ENCODE measurements around the gene TYRO3.
"Not testable (repeated sequence)": the region's sequence is repeated elsewhere in the genome, so short reads cannot be mapped to it uniquely, and the experiment has no call there.

Gene TYRO3

GRCh38 chr15:41589571-41589970 is 30.6 kb downstream of the TYRO3 start:
- H3K4me3 ChIP-seq (ENCODE audit: low read depth, low read length); H3K36me3 ChIP-seq (ENCODE audit: control insufficient read depth, insufficient read depth, low read length); H3K27ac ChIP-seq (ENCODE audit: low read depth, low read length); H3K9ac ChIP-seq (ENCODE audit: low read depth, low read length); H3K9me3 ChIP-seq (ENCODE audit: control insufficient read depth, insufficient read depth, low read length); H3K4me1 ChIP-seq (ENCODE audit: control insufficient read depth, insufficient read depth, low read length); H3K27me3 ChIP-seq (ENCODE audit: control insufficient read depth, insufficient read depth, low read length): not testable (repeated sequence)

GRCh38 chr15:41591217-41591616 is 32.2 kb downstream of the TYRO3 start:
- not testable (repeated sequence) for H3K27ac ChIP-seq (ENCODE audit: low read depth, low read length); H3K4me3 ChIP-seq (ENCODE audit: low read depth, low read length); H3K4me1 ChIP-seq (ENCODE audit: control insufficient read depth, insufficient read depth, low read length); H3K27me3 ChIP-seq (ENCODE audit: control insufficient read depth, insufficient read depth, low read length); H3K36me3 ChIP-seq (ENCODE audit: control insufficient read depth, insufficient read depth, low read length); H3K9me3 ChIP-seq (ENCODE audit: control insufficient read depth, insufficient read depth, low read length); H3K9ac ChIP-seq (ENCODE audit: low read depth, low read length)

GRCh38 chr15:41592718-41593117 is 33.7 kb downstream of the TYRO3 start:
- H3K36me3 ChIP-seq (ENCODE audit: control insufficient read depth, insufficient read depth, low read length); H3K4me3 ChIP-seq (ENCODE audit: low read depth, low read length); H3K4me1 ChIP-seq (ENCODE audit: control insufficient read depth, insufficient read depth, low read length); H3K27ac ChIP-seq (ENCODE audit: low read depth, low read length); H3K9me3 ChIP-seq (ENCODE audit: control insufficient read depth, insufficient read depth, low read length); H3K27me3 ChIP-seq (ENCODE audit: control insufficient read depth, insufficient read depth, low read length); H3K9ac ChIP-seq (ENCODE audit: low read depth, low read length): not testable (repeated sequence)

- no peaks in the 10 kb centered on the region for H3K9me3 ChIP-seq (ENCODE audit: control insufficient read depth, insufficient read depth, low read length)
- H3K36me3 ChIP-seq (ENCODE audit: control insufficient read depth, insufficient read depth, low read length) = no peaks in the 10 kb centered on the region
- H3K27me3 ChIP-seq (ENCODE audit: control insufficient read depth, insufficient read depth, low read length) = no peaks in the 10 kb centered on the region
- H3K9ac ChIP-seq (ENCODE audit: low read depth, low read length) = no peak overlapping the region
- H3K27ac ChIP-seq (ENCODE audit: low read depth, low read length) = no peak overlapping the region
- no peak overlapping the region for H3K4me3 ChIP-seq (ENCODE audit: low read depth, low read length)
- H3K4me1 ChIP-seq (ENCODE audit: control insufficient read depth, insufficient read depth, low read length) = 0 out of 2 replicates have a peak, but pooled peaks cover 2% of the 10 kb centered on the region
Observed at GRCh38 chr15:41594801-41595746, 36.1 kb downstream of the TYRO3 start.

- H3K4me3 ChIP-seq (ENCODE audit: low read depth, low read length) = no peak overlapping the region
- H3K9ac ChIP-seq (ENCODE audit: low read depth, low read length) = no peak overlapping the region
- H3K36me3 ChIP-seq (ENCODE audit: control insufficient read depth, insufficient read depth, low read length) = no peaks in the 10 kb centered on the region
- H3K9me3 ChIP-seq (ENCODE audit: control insufficient read depth, insufficient read depth, low read length) = no peaks in the 10 kb centered on the region
- no peaks in the 10 kb centered on the region for H3K27me3 ChIP-seq (ENCODE audit: control insufficient read depth, insufficient read depth, low read length)
- no peak overlapping the region for H3K27ac ChIP-seq (ENCODE audit: low read depth, low read length)
- 0 out of 2 replicates have a peak, but pooled peaks cover 2% of the 10 kb centered on the region for H3K4me1 ChIP-seq (ENCODE audit: control insufficient read depth, insufficient read depth, low read length)
Observed at GRCh38 chr15:41596972-41597371, 38.0 kb downstream of the TYRO3 start.

GRCh38 chr15:41597787-41598186 is 38.8 kb downstream of the TYRO3 start:
- H3K4me3 ChIP-seq (ENCODE audit: low read depth, low read length) = no peak overlapping the region
- no peaks in the 10 kb centered on the region for H3K36me3 ChIP-seq (ENCODE audit: control insufficient read depth, insufficient read depth, low read length)
- H3K9ac ChIP-seq (ENCODE audit: low read depth, low read length) = no peak overlapping the region
- no peak overlapping the region for H3K27ac ChIP-seq (ENCODE audit: low read depth, low read length)
- no peaks in the 10 kb centered on the region for H3K27me3 ChIP-seq (ENCODE audit: control insufficient read depth, insufficient read depth, low read length)
- no peaks in the 10 kb centered on the region for H3K9me3 ChIP-seq (ENCODE audit: control insufficient read depth, insufficient read depth, low read length)
- 0 out of 2 replicates have a peak, but pooled peaks cover 2% of the 10 kb centered on the region for H3K4me1 ChIP-seq (ENCODE audit: control insufficient read depth, insufficient read depth, low read length)

GRCh38 chr15:41599061-41599460 is 40.0 kb downstream of the TYRO3 start:
- Histone ChIP-seq H3K9me3 (ENCODE audit: control insufficient read depth, insufficient read depth, low read length) (no peaks in the 10 kb centered on the region), H3K4me3 (ENCODE audit: low read depth, low read length) (no peak overlapping the region), H3K27me3 (ENCODE audit: control insufficient read depth, insufficient read depth, low read length) (no peaks in the 10 kb centered on the region), H3K27ac (ENCODE audit: low read depth, low read length) (no peak overlapping the region), H3K4me1 (ENCODE audit: control insufficient read depth, insufficient read depth, low read length) (0 out of 2 replicates have a peak, but pooled peaks cover 2% of the 10 kb centered on the region), H3K36me3 (ENCODE audit: control insufficient read depth, insufficient read depth, low read length) (no peaks in the 10 kb centered on the region), H3K9ac (ENCODE audit: low read depth, low read length) (no peak overlapping the region)

GRCh38 chr15:41603411-41603935 is 44.5 kb downstream of the TYRO3 start:
- H3K4me1 ChIP-seq (ENCODE audit: control insufficient read depth, insufficient read depth, low read length) = peaks cover 4% of the 10 kb centered on the region
- no peak overlapping the region for H3K4me3 ChIP-seq (ENCODE audit: low read depth, low read length)
- H3K9ac ChIP-seq (ENCODE audit: low read depth, low read length) = no peak overlapping the region
- no peaks in the 10 kb centered on the region for H3K27me3 ChIP-seq (ENCODE audit: control insufficient read depth, insufficient read depth, low read length)
- H3K9me3 ChIP-seq (ENCODE audit: control insufficient read depth, insufficient read depth, low read length) = no peaks in the 10 kb centered on the region
- no peaks in the 10 kb centered on the region for H3K36me3 ChIP-seq (ENCODE audit: control insufficient read depth, insufficient read depth, low read length)
- no peak overlapping the region for H3K27ac ChIP-seq (ENCODE audit: low read depth, low read length)

GRCh38 chr15:41603941-41604911 is 45.2 kb downstream of the TYRO3 start:
- Histone ChIP-seq H3K27ac (ENCODE audit: low read depth, low read length) (no peak overlapping the region), H3K9ac (ENCODE audit: low read depth, low read length) (no peak overlapping the region), H3K9me3 (ENCODE audit: control insufficient read depth, insufficient read depth, low read length) (no peaks in the 10 kb centered on the region), H3K36me3 (ENCODE audit: control insufficient read depth, insufficient read depth, low read length) (no peaks in the 10 kb centered on the region), H3K4me3 (ENCODE audit: low read depth, low read length) (peak overlapping the region; percentile 33), H3K4me1 (ENCODE audit: control insufficient read depth, insufficient read depth, low read length) (peaks cover 4% of the 10 kb centered on the region), H3K27me3 (ENCODE audit: control insufficient read depth, insufficient read depth, low read length) (no peaks in the 10 kb centered on the region)

- Histone ChIP-seq H3K36me3 (ENCODE audit: control insufficient read depth, insufficient read depth, low read length) (no peaks in the 10 kb centered on the region), H3K27ac (ENCODE audit: low read depth, low read length) (no peak overlapping the region), H3K9me3 (ENCODE audit: control insufficient read depth, insufficient read depth, low read length) (no peaks in the 10 kb centered on the region), H3K27me3 (ENCODE audit: control insufficient read depth, insufficient read depth, low read length) (no peaks in the 10 kb centered on the region), H3K9ac (ENCODE audit: low read depth, low read length) (no peak overlapping the region), H3K4me3 (ENCODE audit: low read depth, low read length) (no peak overlapping the region), H3K4me1 (ENCODE audit: control insufficient read depth, insufficient read depth, low read length) (peaks cover 4% of the 10 kb centered on the region)
Observed at GRCh38 chr15:41605566-41605965, 46.6 kb downstream of the TYRO3 start.
